ENCODE data around the gene PTPN11.

GRCh38 chr12:112427760-112428159, 9.0 kb downstream of the PTPN11 start:
- TF ChIP-seq, protein P1, sequence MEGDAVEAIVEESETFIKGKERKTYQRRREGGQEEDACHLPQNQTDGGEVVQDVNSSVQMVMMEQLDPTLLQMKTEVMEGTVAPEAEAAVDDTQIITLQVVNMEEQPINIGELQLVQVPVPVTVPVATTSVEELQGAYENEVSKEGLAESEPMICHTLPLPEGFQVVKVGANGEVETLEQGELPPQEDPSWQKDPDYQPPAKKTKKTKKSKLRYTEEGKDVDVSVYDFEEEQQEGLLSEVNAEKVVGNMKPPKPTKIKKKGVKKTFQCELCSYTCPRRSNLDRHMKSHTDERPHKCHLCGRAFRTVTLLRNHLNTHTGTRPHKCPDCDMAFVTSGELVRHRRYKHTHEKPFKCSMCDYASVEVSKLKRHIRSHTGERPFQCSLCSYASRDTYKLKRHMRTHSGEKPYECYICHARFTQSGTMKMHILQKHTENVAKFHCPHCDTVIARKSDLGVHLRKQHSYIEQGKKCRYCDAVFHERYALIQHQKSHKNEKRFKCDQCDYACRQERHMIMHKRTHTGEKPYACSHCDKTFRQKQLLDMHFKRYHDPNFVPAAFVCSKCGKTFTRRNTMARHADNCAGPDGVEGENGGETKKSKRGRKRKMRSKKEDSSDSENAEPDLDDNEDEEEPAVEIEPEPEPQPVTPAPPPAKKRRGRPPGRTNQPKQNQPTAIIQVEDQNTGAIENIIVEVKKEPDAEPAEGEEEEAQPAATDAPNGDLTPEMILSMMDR (optimal IDR thresholded peaks at IDR 0.05 in 1 of 3, IDR thresholded peaks at IDR 0.05 in 1 of 3, conservative IDR thresholded peaks at IDR 0.05 in 1 of 3; ENCODE audit: extremely low read depth in 1 of 3, insufficient read depth in 2 of 3, low read length in 3 of 3) = no peak
- no peak for TF ChIP-seq EZH2 (IDR thresholded peaks at IDR 0.05; ENCODE audit: low read length)
